GM12878 (cell line): ENCODE results near the gene SLCO2B1. TPM values are rescaled to one million over a fixed set of nuclear protein-coding genes. Genes with fewer than 3 reads are reported as not detected.

Source experiments
- ATAC-seq: fragments of 200-7000 bp; cut with Tn5 transposase; 3 replicates; pipeline ENCODE4 v1.9.1; 2020; ENCODE audit warnings: mild to moderate bottlenecking, moderate library complexity
- BruUV-seq: library from RNA; stranded (reverse); fragments of 400-500 nt; replicated peaks from 2 replicates; lab custom pipeline; 2021; lab: Mats Ljungman, UMichigan
- CTCF ChIA-PET: fragments of 300-600 bp; sonication (Branson Sonifier 250); formaldehyde crosslinking; extraction: SDS; loops from one replicate; lab custom pipeline; 2021; ENCODE audit warnings: inconsistent platforms; lab: Yijun Ruan, JAX
- POLR2A ChIA-PET: fragments of 350-600 bp; formaldehyde crosslinking; extraction: SDS; loops from one replicate; lab custom pipeline; 2021; ENCODE audit warnings: inconsistent platforms; lab: Charles Lee
- RAD21 ChIA-PET: fragments of 300-600 bp; sonication (Branson Sonifier 250); formaldehyde crosslinking; loops from one replicate; lab custom pipeline; 2023; ENCODE audit warnings: antibody characterized with exemption; ENCODE audit not compliant: unreplicated experiment; lab: Charles Lee
- SMC1A ChIA-PET: fragments of 300-600 bp; sonication (Branson Sonifier 250); formaldehyde crosslinking; loops from one replicate; lab custom pipeline; 2023; ENCODE audit not compliant: unreplicated experiment, uncharacterized antibody; lab: Charles Lee
- DNase-seq: peaks from one replicate; pipeline ENCODE4 v3.0.0-alpha.2; 2011; ENCODE audit warnings: low read depth, low spot score
- FAIRE-seq: peaks from 3 replicates; lab custom pipeline; 2011; peaks lifted over from hg19 to GRCh38; lab: Jason Lieb, UNC
- H2AFZ ChIP-seq: 2 replicates; pipeline ENCODE4 v1.6.0; 2011; ENCODE audit warnings: low read depth, low read length, control low read depth; ENCODE audit not compliant: control insufficient read depth
- H3K27ac ChIP-seq: 2 replicates; pipeline ENCODE4 v1.5.1; 2011; ENCODE audit warnings: control low read depth; ENCODE audit not compliant: control insufficient read depth, insufficient read depth
- H3K27me3 ChIP-seq, 2 experiments: replicated peaks in 1 of 2; 2 replicates each; pipeline versions ENCODE4 v1.6.0 to v1.6.1; 2011; ENCODE audit warnings: low read length in 1 of 2; ENCODE audit not compliant: control insufficient read depth in 2 of 2, insufficient read depth in 2 of 2
- H3K36me3 ChIP-seq, 2 experiments: 2 replicates each; pipeline ENCODE4 v1.5.1; 2011; ENCODE audit warnings: low read length in 1 of 2; ENCODE audit not compliant: control insufficient read depth in 2 of 2, insufficient read depth in 2 of 2
- H3K4me1 ChIP-seq: 2 replicates; pipeline ENCODE4 v1.6.1; 2011; ENCODE audit warnings: mild to moderate bottlenecking, low read length, moderate library complexity, mixed read lengths; ENCODE audit not compliant: control insufficient read depth, insufficient read depth
- H3K4me2 ChIP-seq: 2 replicates; pipeline ENCODE4 v1.6.0; 2011; ENCODE audit warnings: control low read depth; ENCODE audit not compliant: control insufficient read depth, insufficient read depth
- H3K4me3 ChIP-seq: fragments of 200-600 bp; sonication (generic); 2 replicates; pipeline ENCODE4 v1.5.1; 2016
- H3K79me2 ChIP-seq: 2 replicates; pipeline ENCODE4 v1.6.0; 2011; ENCODE audit warnings: low read length; ENCODE audit not compliant: control insufficient read depth, insufficient read depth
- H3K9ac ChIP-seq: 2 replicates; pipeline ENCODE4 v1.8.0; 2011; ENCODE audit warnings: low read length, control low read depth, mixed read lengths; ENCODE audit not compliant: control insufficient read depth, insufficient read depth
- H3K9me3 ChIP-seq: replicated peaks from 3 replicates; pipeline ENCODE4 v1.5.1; 2011; ENCODE audit warnings: mild to moderate bottlenecking, low read length; ENCODE audit not compliant: control insufficient read depth, insufficient read depth
- H4K20me1 ChIP-seq: 2 replicates; pipeline ENCODE4 v1.6.0; 2011; ENCODE audit not compliant: control insufficient read depth, insufficient read depth
- MEF2A ChIP-seq: IDR thresholded peaks from 2 replicates; pipeline ENCODE4 v1.6.1; 2011; ENCODE audit warnings: low read depth, mild to moderate bottlenecking, low read length, moderate library complexity; ENCODE audit not compliant: insufficient read depth
- MEF2B ChIP-seq: fragments of 450-650 bp; IDR thresholded peaks from 2 replicates; pipeline ENCODE4 v1.6.1; 2018; ENCODE audit warnings: mild to moderate bottlenecking, moderate library complexity; ENCODE audit not compliant: partially characterized antibody, poor library complexity, severe bottlenecking
- MXI1 ChIP-seq: fragments of 150-350 bp; IDR thresholded peaks from 2 replicates; pipeline ENCODE4 v1.6.1; 2011; ENCODE audit warnings: low read depth, mild to moderate bottlenecking, inconsistent platforms, low read length, improper control_type of control experiment
- SIX5 ChIP-seq: IDR thresholded peaks from 2 replicates; pipeline ENCODE4 v1.6.1; 2011; ENCODE audit warnings: mild to moderate bottlenecking, low read depth, low read length, moderate library complexity; ENCODE audit not compliant: severe bottlenecking
- STAT3 ChIP-seq: IDR thresholded peaks from 2 replicates; pipeline ENCODE4 v1.6.1; 2011; ENCODE audit warnings: low read depth, low read length, improper control_type of control experiment
- ZBED1 ChIP-seq: IDR thresholded peaks from 2 replicates; pipeline ENCODE4 v1.6.1; 2016; ENCODE audit warnings: borderline replicate concordance
- WGBS: methylation state at CpG from one replicate; pipeline ENCODE4 v1.1.6; 2016; ENCODE audit warnings: low lambda C conversion rate; ENCODE audit not compliant: insufficient replicate concordance, insufficient coverage; ENCODE audit errors: missing lambda C conversion rate; 5-methylcytosine and 5-hydroxymethylcytosine counted together
- in situ Hi-C: fragments of 300-500 bp; cut with MboI; formaldehyde crosslinking; loops from 9 replicates; pipeline ENCODE4 v1.14.3; 2018; ENCODE audit warnings: mixed read lengths
- intact Hi-C: fragments of 100-400 bp; cut with micrococcal nuclease; formaldehyde crosslinking; loops from one replicate; pipeline ENCODE4 v1.14.2; 2022; ENCODE audit not compliant: unreplicated experiment
- polyA plus RNA-seq, 11 experiments: library from polyadenylated mRNA; depleted of rRNA in 4 of 11; unstranded in 6 of 11; stranded (reverse) in 5 of 11; fragments of >200 nt; fragmentation: Nextera tagmentation in 4 of 11; fragmentation: Illumina TruSeq in 1 of 11; extraction: Ambion mirVana in 4 of 11; extraction: Trizol in 1 of 11; gene quantifications; 1 replicate in 1 of 11; 2 replicates in 10 of 11; pipeline versions ENCODE4 v1.2.1 to v1.2.3, GENCODE V29; 2011 to 2016; ENCODE audit warnings: inconsistent platforms in 2 of 11, missing spikeins in 2 of 11, low read depth in 1 of 11
- total RNA-seq, 4 experiments: library from RNA; depleted of rRNA in 3 of 4; stranded (reverse); fragments of >200 nt in 3 of 4; fragmentation: Illumina TruSeq in 1 of 4; extraction: Trizol in 1 of 4; gene quantifications; 2 replicates each; pipeline versions ENCODE4 v1.2.1 to v1.2.3, GENCODE V29; 2013 to 2021
- TF ChIP-seq, protein P1 (sequence below): fragments of 450-650 bp; IDR thresholded peaks from 2 replicates; pipeline ENCODE4 v1.6.1; 2014; ENCODE audit warnings: mild to moderate bottlenecking

SLCO2B1 gene
- total and polyA plus RNA-seq, 10 of the 15 experiments (the other 5 are each of a cell fraction or from before 2014, with no cell fraction given): 0.05 to 3.5 (median 0.93) TPM; not detected in 2

DNA sequence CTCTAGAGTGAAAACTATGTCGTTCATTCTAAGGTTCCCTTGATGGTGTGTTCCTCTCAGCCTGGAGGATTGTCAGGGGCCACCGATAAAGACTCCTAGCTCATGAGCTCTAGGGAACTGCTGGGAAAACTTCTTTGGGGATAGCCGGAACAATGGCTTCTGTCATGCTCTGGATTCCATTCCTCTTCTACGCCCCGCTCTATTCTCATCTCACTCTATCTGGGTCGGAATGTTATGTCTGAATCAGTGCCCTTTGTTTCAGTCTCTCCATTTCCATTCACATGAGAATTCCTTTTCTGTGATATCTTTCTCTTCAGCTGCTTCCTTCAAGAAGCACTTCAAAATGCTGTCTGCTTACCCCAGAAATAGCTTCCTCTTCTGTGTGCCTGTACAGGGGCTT lies 16.9 kb upstream of the SLCO2B1 start:
- H2AFZ ChIP-seq: no peak overlapping the region
- POLR2A ChIA-PET: no interaction called here
- no peak for ATAC-seq
- no peaks in the 10 kb centered on the region for H3K4me1 ChIP-seq
- H4K20me1 ChIP-seq: no peaks in the 10 kb centered on the region
- RAD21 ChIA-PET: no interaction called here
- intact Hi-C loops: no loop called here
- H3K4me3 ChIP-seq: no peak overlapping the region
- SMC1A ChIA-PET: interaction anchor here (1.2 kb wide), 1 partner anchor 111 kb away, joined by 4 read pairs; no protein-coding TSS in a partner anchor
- DNase-seq: no peak
- in situ Hi-C loops: no loop called here
- H3K9me3 ChIP-seq: no peaks in the 10 kb centered on the region
- H3K27ac ChIP-seq: no peak overlapping the region
- no peaks in the 10 kb centered on the region for H3K36me3 ChIP-seq
- H3K79me2 ChIP-seq: no peaks in the 10 kb centered on the region
- no peak for FAIRE-seq
- H3K27me3 ChIP-seq: no peaks in the 10 kb centered on the region; a peak in 1 of 4 replicates
- CTCF ChIA-PET: interaction anchor here (0.7 to 2.9 kb wide), 3 partner anchors 12 to 112 kb away, joined by 3 to 11 read pairs (median 5); no protein-coding TSS in a partner anchor
- WGBS: 55% methylated on average over 6 of the region's 6 CpGs
- TF ChIP-seq MXI1: no peak
- TF ChIP-seq SIX5: no peak
- no peak for TF ChIP-seq MEF2B
- TF ChIP-seq, protein P1, sequence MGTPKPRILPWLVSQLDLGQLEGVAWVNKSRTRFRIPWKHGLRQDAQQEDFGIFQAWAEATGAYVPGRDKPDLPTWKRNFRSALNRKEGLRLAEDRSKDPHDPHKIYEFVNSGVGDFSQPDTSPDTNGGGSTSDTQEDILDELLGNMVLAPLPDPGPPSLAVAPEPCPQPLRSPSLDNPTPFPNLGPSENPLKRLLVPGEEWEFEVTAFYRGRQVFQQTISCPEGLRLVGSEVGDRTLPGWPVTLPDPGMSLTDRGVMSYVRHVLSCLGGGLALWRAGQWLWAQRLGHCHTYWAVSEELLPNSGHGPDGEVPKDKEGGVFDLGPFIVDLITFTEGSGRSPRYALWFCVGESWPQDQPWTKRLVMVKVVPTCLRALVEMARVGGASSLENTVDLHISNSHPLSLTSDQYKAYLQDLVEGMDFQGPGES: no peak
- no peak for TF ChIP-seq ZBED1
- TF ChIP-seq STAT3: no peak
- no peak for TF ChIP-seq MEF2A
- TF ChIP-seq, all 136 proteins: peak for 0
- H3K4me2 ChIP-seq: no peak overlapping the region
- H3K9ac ChIP-seq: no peak overlapping the region
- BruUV-seq: no TSS peak
